IMR-90 (cell line): Measurements from ENCODE around the gene SDR39U1. TPM values are rescaled to one million over a fixed set of nuclear protein-coding genes. Genes with fewer than 3 reads are reported as not detected.

Source experiments
- ATAC-seq: fragments of 200-7000 bp; cut with Tn5 transposase; 2 replicates; pipeline ENCODE4 v1.9.1; 2020; ENCODE audit warnings: low read depth, mild to moderate bottlenecking, moderate library complexity
- BruUV-seq: library from RNA; stranded (reverse); fragments of 400-500 nt; replicated peaks from 2 replicates; lab custom pipeline; 2021; lab: Mats Ljungman, UMichigan
- CTCF ChIA-PET: fragments of 300-600 bp; formaldehyde crosslinking; extraction: SDS; loops from one replicate; lab custom pipeline; 2021; ENCODE audit warnings: antibody characterized with exemption; lab: Yijun Ruan, JAX
- POLR2A ChIA-PET: fragments of 300-600 bp; sonication (Branson Sonifier 250); formaldehyde crosslinking; loops from one replicate; lab custom pipeline; 2022; ENCODE audit warnings: antibody characterized with exemption; ENCODE audit not compliant: unreplicated experiment; lab: Charles Lee
- DNase-seq: peaks from one replicate; pipeline ENCODE4 v3.0.0; 2013
- H2AFZ ChIP-seq: replicated peaks from 2 replicates; pipeline ENCODE3; 2013; ENCODE audit warnings: low read length, mild to moderate bottlenecking; ENCODE audit not compliant: poor library complexity
- H2AK5ac ChIP-seq: 2 replicates; pipeline ENCODE4 v1.6.1; 2013; ENCODE audit warnings: low read depth, low read length, inconsistent platforms
- H2AK9ac ChIP-seq: replicated peaks from 2 replicates; pipeline ENCODE3; 2013; ENCODE audit warnings: mild to moderate bottlenecking, low read depth, low read length, moderate library complexity; ENCODE audit not compliant: poor library complexity
- H2BK120ac ChIP-seq: 2 replicates; pipeline ENCODE4 v1.6.1; 2013; ENCODE audit warnings: low read depth, low read length, inconsistent platforms
- H2BK15ac ChIP-seq: 3 replicates; pipeline ENCODE4 v1.6.1; 2013; ENCODE audit warnings: low read depth, low read length, inconsistent platforms
- H2BK20ac ChIP-seq: 2 replicates; pipeline ENCODE4 v1.6.1; 2013; ENCODE audit warnings: low read depth, mild to moderate bottlenecking, inconsistent platforms, low read length, moderate library complexity
- H2BK5ac ChIP-seq: 2 replicates; pipeline ENCODE4 v1.6.1; 2013; ENCODE audit warnings: mild to moderate bottlenecking, low read depth, low read length, inconsistent platforms; ENCODE audit not compliant: poor library complexity, severe bottlenecking
- H3K14ac ChIP-seq: replicated peaks from 2 replicates; pipeline ENCODE4 v1.6.1; 2013; ENCODE audit warnings: low read depth, low read length, inconsistent platforms
- H3K18ac ChIP-seq: 2 replicates; pipeline ENCODE4 v1.6.1; 2013; ENCODE audit warnings: low read depth, low read length, control low read depth
- H3K23ac ChIP-seq: 2 replicates; pipeline ENCODE4 v1.6.1; 2013; ENCODE audit warnings: low read depth, low read length, inconsistent platforms
- H3K27ac ChIP-seq: 2 replicates; pipeline ENCODE4 v1.5.1; 2013; ENCODE audit warnings: mild to moderate bottlenecking, control low read depth, low read length; ENCODE audit not compliant: insufficient read depth
- H3K27me3 ChIP-seq: 2 replicates; pipeline ENCODE4 v1.6.1; 2013; ENCODE audit warnings: low read length; ENCODE audit not compliant: control insufficient read depth, insufficient read depth
- H3K36me3 ChIP-seq: 2 replicates; pipeline ENCODE4 v1.6.1; 2013; ENCODE audit warnings: low read length, mixed read lengths; ENCODE audit not compliant: control insufficient read depth, insufficient read depth
- H3K4ac ChIP-seq: 2 replicates; pipeline ENCODE4 v1.6.1; 2013; ENCODE audit warnings: low read depth, low read length, inconsistent platforms
- H3K4me1 ChIP-seq: 2 replicates; pipeline ENCODE4 v1.6.1; 2013; ENCODE audit warnings: low read length, mixed read lengths; ENCODE audit not compliant: control insufficient read depth, insufficient read depth
- H3K4me2 ChIP-seq: 2 replicates; pipeline ENCODE4 v1.6.1; 2013; ENCODE audit warnings: low read depth, mild to moderate bottlenecking, control low read depth, low read length, moderate library complexity
- H3K4me3 ChIP-seq: 2 replicates; pipeline ENCODE4 v1.5.1; 2013; ENCODE audit warnings: low read depth, mild to moderate bottlenecking, control low read depth, low read length, moderate library complexity; ENCODE audit not compliant: insufficient read depth
- H3K56ac ChIP-seq: 2 replicates; pipeline ENCODE4 v1.6.1; 2013; ENCODE audit warnings: low read length, inconsistent platforms; ENCODE audit not compliant: insufficient read depth; ENCODE audit errors: extremely low read depth
- H3K79me1 ChIP-seq, 2 experiments: 2 replicates each; pipeline ENCODE4 v1.6.1; 2013; ENCODE audit warnings: low read length in 2 of 2, inconsistent platforms in 1 of 2, low read depth in 1 of 2
- H3K9ac ChIP-seq: 2 replicates; pipeline ENCODE4 v1.6.1; 2013; ENCODE audit warnings: low read depth, low read length, control low read depth
- H3K9me1 ChIP-seq: 2 replicates; pipeline ENCODE4 v1.6.1; 2013; ENCODE audit warnings: low read length, inconsistent platforms; ENCODE audit not compliant: insufficient read depth
- H3K9me3 ChIP-seq: 2 replicates; pipeline ENCODE4 v1.6.1; 2013; ENCODE audit warnings: low read length; ENCODE audit not compliant: control insufficient read depth, insufficient read depth
- H4K20me1 ChIP-seq: 2 replicates; pipeline ENCODE4 v1.6.1; 2013; ENCODE audit warnings: low read length, inconsistent platforms; ENCODE audit not compliant: insufficient read depth
- H4K5ac ChIP-seq: 2 replicates; pipeline ENCODE4 v1.6.1; 2013; ENCODE audit warnings: mild to moderate bottlenecking, low read depth, low read length, control low read depth
- H4K8ac ChIP-seq, 2 experiments: 2 replicates each; pipeline ENCODE4 v1.6.1; 2013; ENCODE audit warnings: low read depth in 2 of 2, low read length in 2 of 2, control low read depth in 1 of 2, inconsistent platforms in 1 of 2
- H4K91ac ChIP-seq: 2 replicates; pipeline ENCODE4 v1.6.1; 2013; ENCODE audit warnings: low read depth, low read length, inconsistent platforms; ENCODE audit not compliant: insufficient read depth
- CEBPB ChIP-seq: IDR thresholded peaks from 2 replicates; pipeline ENCODE4 v1.6.1; 2012; ENCODE audit warnings: low read depth, low read length, improper control_type of control experiment
- CHD1 ChIP-seq: IDR thresholded peaks from 2 replicates; pipeline ENCODE4 v1.6.1; 2012; ENCODE audit warnings: low read depth, low read length, improper control_type of control experiment
- FOS ChIP-seq: fragments of 150-350 bp; IDR thresholded peaks from 2 replicates; pipeline ENCODE4 v1.6.1; 2016; ENCODE audit warnings: low read depth, low read length
- MAFK ChIP-seq: IDR thresholded peaks from 2 replicates; pipeline ENCODE4 v1.6.1; 2012; ENCODE audit warnings: low read depth, low read length, improper control_type of control experiment
- MAZ ChIP-seq: IDR thresholded peaks from 2 replicates; pipeline ENCODE4 v1.6.1; 2012; ENCODE audit warnings: low read depth, mild to moderate bottlenecking, low read length, improper control_type of control experiment, moderate library complexity, borderline replicate concordance
- NFE2L2 ChIP-seq: fragments of 150-350 bp; IDR thresholded peaks from 2 replicates; pipeline ENCODE4 v1.6.1; 2016; ENCODE audit warnings: low read depth, mild to moderate bottlenecking, low read length
- POLR2A ChIP-seq: IDR thresholded peaks from 2 replicates; pipeline ENCODE4 v1.6.1; 2012; ENCODE audit warnings: mild to moderate bottlenecking, low read depth, low read length
- RCOR1 ChIP-seq: IDR thresholded peaks from 2 replicates; pipeline ENCODE4 v1.6.1; 2012; ENCODE audit warnings: mild to moderate bottlenecking, low read length, improper control_type of control experiment; ENCODE audit not compliant: insufficient replicate concordance
- RFX5 ChIP-seq: IDR thresholded peaks from 2 replicates; pipeline ENCODE4 v1.8.0; 2012; ENCODE audit warnings: low read depth, mild to moderate bottlenecking, low read length, moderate library complexity
- WGBS, 2 experiments: methylation state at CpG; one replicate each; pipeline versions ENCODE4 v1.1.5 to v1.1.7; 2013; ENCODE audit warnings: missing lambda C conversion rate in 2 of 2; ENCODE audit not compliant: insufficient read length in 1 of 2; ENCODE audit errors: extremely low coverage in 2 of 2; 5-methylcytosine and 5-hydroxymethylcytosine counted together
- dilution Hi-C: fragments of 300-500 bp; cut with HindIII; formaldehyde crosslinking; loops from one replicate; pipeline ENCODE4 v1.14.3; 2018; ENCODE audit warnings: low sequenced_read_pairs; ENCODE audit not compliant: unreplicated experiment
- in situ Hi-C: fragments of 300-500 bp; cut with MboI; formaldehyde crosslinking; loops from 3 replicates; pipeline ENCODE4 v1.14.3; 2019; ENCODE audit warnings: low sequenced_read_pairs, inconsistent platforms, mixed read lengths
- intact Hi-C: fragments of 100-400 bp; cut with micrococcal nuclease; formaldehyde crosslinking; loops from 2 replicates; pipeline ENCODE4 v1.10.0; 2022
- polyA plus RNA-seq, 3 experiments: library from polyadenylated mRNA; depleted of rRNA; stranded (reverse); fragments of >200 nt; gene quantifications; 2 replicates each; pipeline ENCODE4 v1.2.3, GENCODE V29; 2012; ENCODE audit warnings: low replicate concordance in 1 of 3
- total RNA-seq: library from RNA; depleted of rRNA; stranded (reverse); fragments of >200 nt; gene quantifications from 2 replicates; pipeline ENCODE4 v1.2.3, GENCODE V29; 2012
- TF ChIP-seq, protein P1 (sequence below): fragments of 150-350 bp; IDR thresholded peaks from 2 replicates; pipeline ENCODE4 v1.6.1; 2017; ENCODE audit warnings: mild to moderate bottlenecking, antibody characterized with exemption, low read length, low read depth
- TF ChIP-seq, protein P2 (sequence below): conservative IDR thresholded peaks from 2 replicates; pipeline ENCODE4 v1.5.1; 2012; ENCODE audit warnings: mild to moderate bottlenecking, low read depth, low read length, improper control_type of control experiment

SDR39U1 gene
- total and polyA plus RNA-seq, 2 of the 4 experiments (the other 2 are of a cell fraction), result 7.5 to 46.3 TPM

DNA sequence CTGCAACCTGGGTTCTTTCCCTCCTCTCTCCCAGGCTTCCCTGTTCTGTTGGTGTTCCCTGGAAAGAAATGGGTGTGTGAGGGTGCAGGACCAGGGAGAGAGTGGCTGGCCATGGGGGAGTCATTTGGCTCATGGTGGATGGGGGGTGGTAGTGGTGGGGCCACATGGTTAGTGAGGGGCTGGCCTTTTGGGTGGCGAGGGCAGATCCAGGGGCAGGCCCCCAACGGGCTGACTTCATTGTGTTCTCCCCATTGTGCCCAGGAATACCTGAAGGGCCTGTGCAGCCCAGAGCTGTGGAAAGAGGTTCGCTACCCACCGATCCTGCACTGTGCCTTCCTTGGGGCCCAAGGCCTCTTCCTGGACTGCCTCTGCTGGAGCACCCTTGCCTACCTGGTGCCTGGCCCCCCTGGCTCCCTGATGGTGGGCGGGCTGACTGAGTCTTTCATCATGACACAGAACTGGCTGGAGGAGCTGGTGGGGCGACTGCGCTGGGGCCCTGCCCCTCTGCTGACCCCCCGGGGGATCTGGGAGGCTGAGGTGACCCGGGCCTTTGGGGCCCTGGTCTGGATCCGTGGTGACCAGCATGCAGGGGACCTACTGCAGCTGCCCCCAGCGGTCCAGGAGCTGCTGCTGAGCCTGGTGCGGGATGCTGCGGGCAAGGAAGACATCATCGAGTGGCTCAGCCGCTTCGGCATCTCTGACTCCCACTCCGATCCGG, 34.8 kb downstream of the SDR39U1 start (continued):
- no peak for TF ChIP-seq FOS

DNA sequence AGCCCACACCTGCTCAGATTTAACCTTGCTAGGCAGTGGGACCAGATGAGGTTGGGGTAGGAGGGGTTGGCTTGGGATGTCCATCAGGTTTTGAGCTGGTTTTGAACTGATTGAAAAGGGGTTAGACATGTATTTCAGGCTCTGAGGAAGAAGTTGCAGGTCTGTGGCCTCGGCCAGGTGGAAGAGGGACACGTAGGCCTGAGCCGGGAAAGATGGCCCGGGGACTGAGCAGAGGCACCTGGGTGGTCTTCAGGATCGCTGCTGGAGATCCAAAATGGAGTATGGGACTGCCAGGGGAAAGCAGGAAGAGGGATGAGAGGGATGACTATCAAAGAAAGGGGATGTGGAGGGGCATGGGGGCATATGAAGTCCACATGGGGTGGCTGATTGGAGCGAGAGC, 36.2 kb downstream of the SDR39U1 start:
- WGBS, 2 experiments, result 89% methylated on average over 5 of the region's 6 CpGs; no CpG with 5 or more reads in 1 of the 2 experiments
- Histone ChIP-seq H3K4me3 (no peak overlapping the region), H3K4ac (no peak overlapping the region), H3K56ac (no peak overlapping the region), H3K79me1 (0 out of 4 replicates have a peak, but pooled peaks cover 0 to 5% of the 10 kb centered on the region in 2 experiments), H3K9me1 (peaks cover 3% of the 10 kb centered on the region; the same call in 1 of the 2 replicates), H3K27ac (no peak overlapping the region), H4K5ac (no peak overlapping the region), H3K9me3 (no peaks in the 10 kb centered on the region), H4K8ac (no peak overlapping the region), H2AK9ac (no peak overlapping the region), H3K9ac (no peak overlapping the region), H3K27me3 (no peaks in the 10 kb centered on the region), H2AFZ (no peak overlapping the region), H2AK5ac (no peak overlapping the region), H2BK15ac (no peak overlapping the region), H2BK5ac (no peak overlapping the region), H3K18ac (no peak overlapping the region), H4K91ac (no peak overlapping the region), H2BK120ac (no peak overlapping the region), H3K14ac (no peak overlapping the region), H3K4me2 (no peak overlapping the region), H3K4me1 (peaks cover 3% of the 10 kb centered on the region), H2BK20ac (no peak overlapping the region), H3K36me3 (peaks cover 24% of the 10 kb centered on the region; the same call in 1 of the 2 replicates), H3K23ac (no peak overlapping the region), H4K20me1 (no peaks in the 10 kb centered on the region)
- DNase-seq, result no peak
- POLR2A ChIA-PET, result no interaction called here
- TF ChIP-seq NFE2L2 (no peak), POLR2A (no peak), RFX5 (no peak), MAZ (no peak), MAFK (no peak), FOS (no peak), CHD1 (no peak), CEBPB (no peak), RCOR1 (no peak)
- TF ChIP-seq, protein P1, sequence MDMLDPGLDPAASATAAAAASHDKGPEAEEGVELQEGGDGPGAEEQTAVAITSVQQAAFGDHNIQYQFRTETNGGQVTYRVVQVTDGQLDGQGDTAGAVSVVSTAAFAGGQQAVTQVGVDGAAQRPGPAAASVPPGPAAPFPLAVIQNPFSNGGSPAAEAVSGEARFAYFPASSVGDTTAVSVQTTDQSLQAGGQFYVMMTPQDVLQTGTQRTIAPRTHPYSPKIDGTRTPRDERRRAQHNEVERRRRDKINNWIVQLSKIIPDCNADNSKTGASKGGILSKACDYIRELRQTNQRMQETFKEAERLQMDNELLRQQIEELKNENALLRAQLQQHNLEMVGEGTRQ, result no peak
- TF ChIP-seq, protein P2, sequence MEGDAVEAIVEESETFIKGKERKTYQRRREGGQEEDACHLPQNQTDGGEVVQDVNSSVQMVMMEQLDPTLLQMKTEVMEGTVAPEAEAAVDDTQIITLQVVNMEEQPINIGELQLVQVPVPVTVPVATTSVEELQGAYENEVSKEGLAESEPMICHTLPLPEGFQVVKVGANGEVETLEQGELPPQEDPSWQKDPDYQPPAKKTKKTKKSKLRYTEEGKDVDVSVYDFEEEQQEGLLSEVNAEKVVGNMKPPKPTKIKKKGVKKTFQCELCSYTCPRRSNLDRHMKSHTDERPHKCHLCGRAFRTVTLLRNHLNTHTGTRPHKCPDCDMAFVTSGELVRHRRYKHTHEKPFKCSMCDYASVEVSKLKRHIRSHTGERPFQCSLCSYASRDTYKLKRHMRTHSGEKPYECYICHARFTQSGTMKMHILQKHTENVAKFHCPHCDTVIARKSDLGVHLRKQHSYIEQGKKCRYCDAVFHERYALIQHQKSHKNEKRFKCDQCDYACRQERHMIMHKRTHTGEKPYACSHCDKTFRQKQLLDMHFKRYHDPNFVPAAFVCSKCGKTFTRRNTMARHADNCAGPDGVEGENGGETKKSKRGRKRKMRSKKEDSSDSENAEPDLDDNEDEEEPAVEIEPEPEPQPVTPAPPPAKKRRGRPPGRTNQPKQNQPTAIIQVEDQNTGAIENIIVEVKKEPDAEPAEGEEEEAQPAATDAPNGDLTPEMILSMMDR, result no peak
- intact Hi-C loops, result no loop called here
- CTCF ChIA-PET, result interaction anchor here (1.3 to 3.2 kb wide), 2 partner anchors 40 to 73 kb away, joined by 5 to 9 read pairs; no protein-coding TSS in a partner anchor
- no TSS peak for BruUV-seq
- in situ Hi-C loops, result no loop called here
- dilution Hi-C loops, result no loop called here
- no peak for ATAC-seq
